CD4-positive, alpha-beta T cell treated with Interleukin-6 at 100 ng/mL for 8 hours (primary cell): ENCODE measurements around the gene PTOV1.
A peak's percentile ranks its signal among the peaks of the same experiment; 100 is the strongest.

Source experiments
- DNase-seq: peaks from one replicate; pipeline ENCODE4 v3.0.0-alpha.2; 2020; ENCODE audit warnings: mixed read lengths, low spot score

PTOV1 gene

GRCh38 chr19:49858088-49858985 lies 7.4 kb downstream of the PTOV1 start:
- DNase-seq, result no peak

- no peak for DNase-seq
Measured at GRCh38 chr19:49859682-49860335, 8.8 kb downstream of the PTOV1 start.

GRCh38 chr19:49860336-49861102 lies 9.6 kb downstream of the PTOV1 start:
- DNase-seq, result no peak

GRCh38 chr19:49861107-49861506 lies 10.1 kb downstream of the PTOV1 start:
- DNase-seq, result no peak

- DNase-seq, result no peak
Measured at GRCh38 chr19:49861541-49862378, 10.8 kb downstream of the PTOV1 start.

GRCh38 chr19:49862391-49863253 lies 11.7 kb downstream of the PTOV1 start:
- DNase-seq, result no peak

- DNase-seq, result no peak
Measured at GRCh38 chr19:49863254-49863934, 12.4 kb downstream of the PTOV1 start.

- DNase-seq, result no peak
Measured at GRCh38 chr19:49863935-49864320, 13.0 kb downstream of the PTOV1 start.

- no peak for DNase-seq
Measured at GRCh38 chr19:49864890-49865289, 13.9 kb downstream of the PTOV1 start.

- peak; percentile 86 for DNase-seq
Measured at GRCh38 chr19:49866933-49867782, 16.2 kb downstream of the PTOV1 start, which contains the start of gene PNKP. Gene PNKP (minus strand): TSS chr19:49867576. CDS start chr19:49867204, 372 bp downstream.

- no peak for DNase-seq
Measured at GRCh38 chr19:49869009-49869483, 18.1 kb downstream of the PTOV1 start.

- peak; percentile 96 for DNase-seq
Measured at GRCh38 chr19:49869484-49870308, 18.7 kb downstream of the PTOV1 start.

- no peak for DNase-seq
Measured at GRCh38 chr19:49870309-49870901, 19.4 kb downstream of the PTOV1 start.

GRCh38 chr19:49871349-49871985 lies 20.5 kb downstream of the PTOV1 start:
- DNase-seq, result no peak

- no peak for DNase-seq
Measured at GRCh38 chr19:49872245-49873128, 21.5 kb downstream of the PTOV1 start.

- no peak for DNase-seq
Measured at GRCh38 chr19:49873129-49873521, 22.2 kb downstream of the PTOV1 start.
